Mucosa of gallbladder (tissue), 1 donor: ENCODE measurements around the gene SRD5A1. TPM values are rescaled to one million over a fixed set of nuclear protein-coding genes. Genes with fewer than 3 reads are reported as not detected.

Experiments used
- DNase-seq: peaks from one replicate; pipeline ENCODE4 v3.0.0-alpha.2; 2020; ENCODE audit warnings: low spot score
- total RNA-seq: library from RNA; stranded (reverse); gene quantifications from one replicate; pipeline ENCODE4 v1.2.1, GENCODE V29; 2021
- donor health status: DM: no; HTN: no; CAD: no.

Gene SRD5A1
- total RNA-seq, 1 donor from 2014 or later = 12.8 TPM

GRCh38 chr5:6686501-6686900, 53.3 kb downstream of the SRD5A1 start:
- DNase-seq = no peak

- peak; percentile 25 for DNase-seq
These were observed 53.7 kb downstream of the SRD5A1 start for GRCh38 chr5:6686915-6687409.

- DNase-seq = no peak
These were observed 54.3 kb downstream of the SRD5A1 start for GRCh38 chr5:6687505-6687904.

- DNase-seq = no peak
These were observed 59.7 kb downstream of the SRD5A1 start for GRCh38 chr5:6692906-6693305.

GRCh38 chr5:6698696-6699095, 65.5 kb downstream of the SRD5A1 start:
- DNase-seq = no peak

GRCh38 chr5:6699357-6699756, 66.1 kb downstream of the SRD5A1 start:
- DNase-seq = no peak

GRCh38 chr5:6700074-6700684, 66.9 kb downstream of the SRD5A1 start:
- DNase-seq = no peak

GRCh38 chr5:6700685-6701355, 67.6 kb downstream of the SRD5A1 start:
- no peak for DNase-seq

GRCh38 chr5:6701491-6701890, 68.3 kb downstream of the SRD5A1 start:
- DNase-seq = no peak

- DNase-seq = no peak
These were observed 69.4 kb downstream of the SRD5A1 start for GRCh38 chr5:6702633-6703032.

GRCh38 chr5:6703806-6704205, 70.6 kb downstream of the SRD5A1 start:
- no peak for DNase-seq

GRCh38 chr5:6704361-6704851, 71.2 kb downstream of the SRD5A1 start:
- peak; percentile 46 for DNase-seq

GRCh38 chr5:6705088-6705487, 71.8 kb downstream of the SRD5A1 start:
- DNase-seq = no peak

- no peak for DNase-seq
These were observed 72.7 kb downstream of the SRD5A1 start for GRCh38 chr5:6705959-6706358.

- no peak for DNase-seq
These were observed 74.6 kb downstream of the SRD5A1 start for GRCh38 chr5:6707852-6708251.

- no peak for DNase-seq
These were observed 75.6 kb downstream of the SRD5A1 start for GRCh38 chr5:6708814-6709213.

- no peak for DNase-seq
These were observed 76.8 kb downstream of the SRD5A1 start for GRCh38 chr5:6710070-6710469.

- no peak for DNase-seq
These were observed 77.5 kb downstream of the SRD5A1 start for GRCh38 chr5:6710551-6711318.

GRCh38 chr5:6711409-6712141, 78.3 kb downstream of the SRD5A1 start:
- no peak for DNase-seq

- no peak for DNase-seq
These were observed 78.9 kb downstream of the SRD5A1 start for GRCh38 chr5:6712142-6712576.

- DNase-seq = peak; percentile 97
These were observed 79.5 kb downstream of the SRD5A1 start for GRCh38 chr5:6712577-6713273.
